Activated T-helper 17 cell treated with anti-CD3 and anti-CD28 coated beads, Interleukin-2, amount 50 U/mL, for 72 hours (primary cell): ENCODE results near the gene RAB28. TPM values are rescaled to one million over a fixed set of nuclear protein-coding genes. Genes with fewer than 3 reads are reported as not detected.
A peak's percentile ranks its signal among the peaks of the same experiment; 100 is the strongest.

ENCODE experiments used
- ATAC-seq: fragments of 150-1000 bp; cut with Tn5 transposase; replicated peaks from 2 replicates; pipeline ENCODE4 v1.10.0; 2021; ENCODE audit warnings: mild to moderate bottlenecking, moderate library complexity
- H3K27ac Mint-ChIP-seq: one replicate; pipeline ENCODE4 v1.8.0; 2022; ENCODE audit warnings: mixed read lengths
- H3K27me3 Mint-ChIP-seq: one replicate; pipeline ENCODE4 v1.8.0; 2022; ENCODE audit warnings: mixed read lengths
- H3K36me3 Mint-ChIP-seq: one replicate; pipeline ENCODE4 v1.8.0; 2022; ENCODE audit warnings: low read depth, mild to moderate bottlenecking, mixed read lengths
- H3K4me1 Mint-ChIP-seq: one replicate; pipeline ENCODE4 v1.8.0; 2022; ENCODE audit warnings: mixed read lengths
- H3K4me3 Mint-ChIP-seq: one replicate; pipeline ENCODE4 v1.8.0; 2022; ENCODE audit warnings: mild to moderate bottlenecking, mixed read lengths
- H3K9me3 Mint-ChIP-seq: one replicate; pipeline ENCODE4 v1.8.0; 2022; ENCODE audit warnings: mixed read lengths
- total RNA-seq, 2 donors: library from RNA; stranded (reverse); gene quantifications; one replicate each; pipeline ENCODE4 v1.2.3, GENCODE V29; 2022

The RAB28 gene
- total RNA-seq, 2 donors from 2014 or later, result 10.0 to 14.5 TPM

DNA sequence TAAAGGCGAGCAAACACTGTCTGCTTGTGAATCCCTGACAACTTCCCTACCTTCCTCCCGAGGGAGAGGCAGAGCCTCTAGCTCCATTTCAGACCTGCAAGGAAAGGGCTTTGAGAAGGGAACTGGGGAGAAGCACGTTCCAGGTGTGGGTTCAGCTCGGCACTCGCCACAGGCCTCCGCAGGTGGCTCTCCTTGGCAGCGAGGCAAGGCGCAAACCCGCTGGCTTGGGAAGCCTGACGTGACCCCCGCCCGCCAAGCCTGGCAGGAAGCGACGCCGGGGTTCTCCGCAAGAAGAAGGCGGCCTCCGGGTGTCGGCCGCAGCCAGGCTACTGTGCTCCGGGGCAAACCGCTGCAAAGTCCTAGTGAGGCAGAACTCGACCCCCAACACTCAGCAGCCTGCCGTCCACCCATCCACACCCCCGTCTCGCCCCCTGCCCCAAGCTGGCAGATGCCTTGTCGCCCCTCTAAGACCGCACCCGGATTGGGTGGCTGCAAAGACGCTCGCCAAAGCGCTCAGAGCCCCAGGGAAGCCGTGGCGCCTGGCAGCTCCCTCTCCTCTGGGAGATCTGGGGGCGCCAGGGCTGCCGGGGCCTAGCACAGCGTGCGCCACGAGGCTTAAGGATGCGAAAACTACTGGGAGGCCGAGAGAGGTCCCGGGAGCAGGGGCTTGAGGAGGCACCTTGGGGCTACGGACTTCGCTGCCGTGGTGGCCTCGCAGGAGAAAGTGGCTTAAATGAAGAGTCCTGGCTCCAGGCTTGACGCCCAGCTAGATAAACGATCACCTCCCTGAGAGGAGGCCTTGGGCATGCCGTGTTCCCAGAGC is 38.4 kb upstream of the RAB28 start:
- H3K4me1 Mint-ChIP-seq, result peaks cover 3% of the 10 kb centered on the region
- peak; percentile 7 for ATAC-seq
- H3K9me3 Mint-ChIP-seq, result no peaks in the 10 kb centered on the region
- H3K4me3 Mint-ChIP-seq, result peak overlapping the region; percentile 22
- no peaks in the 10 kb centered on the region for H3K36me3 Mint-ChIP-seq
- no peak overlapping the region for H3K27ac Mint-ChIP-seq
- peaks cover 45% of the 10 kb centered on the region for H3K27me3 Mint-ChIP-seq

DNA sequence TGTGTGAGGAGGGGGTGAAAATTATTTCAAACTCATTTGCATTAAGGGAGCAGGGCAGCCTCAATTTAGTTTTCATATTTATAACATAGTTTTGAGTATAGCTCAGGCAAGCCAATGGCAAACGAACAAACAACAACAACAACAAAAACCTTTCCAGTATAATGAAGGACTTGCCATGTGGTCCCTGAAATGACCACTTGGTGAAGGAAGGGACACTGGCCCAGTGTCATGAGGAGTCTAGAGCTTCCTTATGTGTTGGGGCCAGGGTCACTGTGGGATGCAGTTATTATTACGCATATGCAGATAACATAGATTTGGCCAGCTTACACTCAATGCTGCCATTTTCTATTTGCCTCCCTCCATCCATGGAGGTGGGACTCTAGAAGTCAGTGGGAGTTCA is 36.9 kb upstream of the RAB28 start:
- Mint-ChIP-seq H3K9me3 (no peaks in the 10 kb centered on the region), H3K27ac (no peak overlapping the region), H3K4me3 (no peak overlapping the region), H3K36me3 (no peaks in the 10 kb centered on the region), H3K4me1 (no peaks in the 10 kb centered on the region), H3K27me3 (peaks cover 36% of the 10 kb centered on the region)
- no peak for ATAC-seq

DNA sequence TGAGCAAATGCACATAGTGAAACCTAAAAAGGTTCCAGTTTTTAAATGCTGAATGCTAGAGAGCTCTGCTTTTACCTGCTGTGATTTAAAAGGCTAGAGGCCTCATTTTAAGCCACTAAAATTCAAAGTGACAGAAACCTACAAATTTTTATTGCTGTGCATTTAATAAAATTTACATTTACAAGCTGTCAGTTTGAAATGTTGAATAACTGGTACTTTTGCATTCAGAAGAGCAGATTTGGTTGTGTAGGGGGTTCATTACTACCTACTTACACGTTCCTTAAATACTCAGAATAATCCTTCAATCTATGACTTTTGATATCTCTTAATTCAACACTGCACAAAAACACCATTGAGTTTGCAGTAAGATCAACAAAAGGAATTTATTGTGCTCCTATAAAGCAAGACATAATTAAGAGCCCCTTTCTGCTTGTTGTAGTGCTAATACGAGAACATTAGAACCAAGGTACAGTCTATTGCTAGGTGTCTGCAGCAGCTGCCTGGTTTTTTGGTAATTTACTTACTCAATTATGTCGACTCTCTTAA is 32.2 kb upstream of the RAB28 start:
- Mint-ChIP-seq H3K9me3 (no peaks in the 10 kb centered on the region), H3K36me3 (no peaks in the 10 kb centered on the region), H3K4me3 (no peak overlapping the region), H3K4me1 (no peaks in the 10 kb centered on the region), H3K27me3 (peaks cover 38% of the 10 kb centered on the region), H3K27ac (no peak overlapping the region)
- ATAC-seq, result no peak

DNA sequence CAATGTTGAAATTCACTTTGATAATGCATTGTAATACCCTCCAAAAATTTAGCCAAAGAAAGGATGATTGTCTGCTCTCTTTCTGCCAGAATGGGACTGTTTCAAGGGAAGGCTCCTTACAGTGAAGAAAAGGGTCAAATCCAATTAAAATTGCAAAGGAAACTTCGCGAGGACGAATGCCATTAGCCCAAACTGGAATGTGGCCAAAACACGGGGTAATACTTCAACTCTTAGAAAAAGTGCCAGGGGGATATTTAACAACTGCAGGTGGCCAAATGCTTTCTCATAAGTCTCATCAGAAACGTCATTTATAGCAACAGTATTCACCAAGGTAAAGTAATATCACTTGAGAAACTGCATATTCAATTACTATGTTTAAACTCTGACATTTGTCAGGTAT is 31.1 kb upstream of the RAB28 start:
- no peaks in the 10 kb centered on the region for H3K36me3 Mint-ChIP-seq
- no peak overlapping the region for H3K4me3 Mint-ChIP-seq
- H3K27me3 Mint-ChIP-seq, result peaks cover 33% of the 10 kb centered on the region
- no peak overlapping the region for H3K27ac Mint-ChIP-seq
- no peaks in the 10 kb centered on the region for H3K4me1 Mint-ChIP-seq
- no peaks in the 10 kb centered on the region for H3K9me3 Mint-ChIP-seq
- no peak for ATAC-seq

DNA sequence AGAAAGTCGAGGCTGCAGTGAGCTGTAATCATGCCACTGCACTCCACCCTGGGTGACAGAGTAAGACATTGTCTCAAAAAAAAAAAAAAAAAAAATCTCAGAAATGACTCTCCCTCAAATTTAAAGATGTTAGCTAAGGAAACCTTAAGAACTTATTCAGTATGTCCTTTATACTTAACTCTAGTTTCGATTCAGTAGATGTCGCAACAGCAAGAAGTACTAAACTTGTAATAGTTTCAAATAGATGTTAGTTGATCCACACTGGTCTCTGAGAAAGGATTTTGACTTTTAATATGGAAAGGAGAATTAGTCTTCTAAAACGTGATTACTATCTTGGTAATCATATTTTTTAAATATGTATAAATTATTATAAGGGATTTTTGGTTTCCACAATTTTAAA is 30.6 kb upstream of the RAB28 start:
- Mint-ChIP-seq H3K27ac (no peak overlapping the region), H3K4me3 (no peak overlapping the region), H3K9me3 (no peaks in the 10 kb centered on the region), H3K27me3 (peaks cover 30% of the 10 kb centered on the region), H3K4me1 (no peaks in the 10 kb centered on the region), H3K36me3 (no peaks in the 10 kb centered on the region)
- no peak for ATAC-seq

DNA sequence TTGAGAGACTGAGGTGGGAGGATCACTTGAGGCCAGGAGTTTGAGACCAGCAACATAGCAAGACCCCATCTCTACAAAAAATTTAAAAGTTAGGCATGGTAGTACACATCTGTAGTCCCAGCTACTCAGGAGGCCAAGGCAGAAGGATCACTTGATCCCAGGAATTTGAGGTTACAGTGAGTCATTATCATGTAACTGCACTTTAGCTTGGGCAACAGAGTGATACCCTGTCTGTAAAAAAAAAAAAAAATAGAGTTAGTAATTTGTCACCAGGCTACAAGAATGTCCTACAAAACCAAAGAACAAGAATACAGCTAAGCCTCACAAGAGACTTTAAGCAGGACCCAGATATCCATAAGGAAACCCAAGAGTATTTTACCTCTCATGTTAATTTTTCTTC is 27.0 kb upstream of the RAB28 start:
- Mint-ChIP-seq H3K4me1 (no peaks in the 10 kb centered on the region), H3K4me3 (no peak overlapping the region), H3K36me3 (no peaks in the 10 kb centered on the region), H3K9me3 (no peaks in the 10 kb centered on the region), H3K27me3 (peaks cover 25% of the 10 kb centered on the region), H3K27ac (no peak overlapping the region)
- ATAC-seq, result no peak

DNA sequence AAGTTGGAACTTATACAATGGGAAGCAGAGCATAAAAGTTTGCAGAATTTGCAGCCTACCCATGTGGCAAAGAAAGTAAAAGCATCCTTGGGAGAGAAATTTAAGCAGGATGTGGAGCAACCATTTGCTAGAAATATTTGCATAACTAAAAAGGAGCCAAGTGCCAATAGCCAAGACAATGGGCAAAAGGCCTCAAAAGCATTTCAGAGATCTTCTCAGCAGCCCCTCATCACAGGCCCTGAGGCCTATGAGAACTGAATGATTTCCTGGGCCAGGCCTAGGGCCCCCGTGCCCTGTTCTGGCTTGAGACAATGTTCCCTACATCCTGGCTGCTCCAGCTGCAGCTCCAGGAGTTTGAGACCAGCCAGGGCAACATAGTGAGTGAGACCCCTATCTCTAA is 25.3 kb upstream of the RAB28 start:
- Mint-ChIP-seq H3K27me3 (peaks cover 22% of the 10 kb centered on the region), H3K27ac (no peak overlapping the region), H3K9me3 (no peaks in the 10 kb centered on the region), H3K4me3 (no peak overlapping the region), H3K4me1 (no peaks in the 10 kb centered on the region), H3K36me3 (no peaks in the 10 kb centered on the region)
- no peak for ATAC-seq

DNA sequence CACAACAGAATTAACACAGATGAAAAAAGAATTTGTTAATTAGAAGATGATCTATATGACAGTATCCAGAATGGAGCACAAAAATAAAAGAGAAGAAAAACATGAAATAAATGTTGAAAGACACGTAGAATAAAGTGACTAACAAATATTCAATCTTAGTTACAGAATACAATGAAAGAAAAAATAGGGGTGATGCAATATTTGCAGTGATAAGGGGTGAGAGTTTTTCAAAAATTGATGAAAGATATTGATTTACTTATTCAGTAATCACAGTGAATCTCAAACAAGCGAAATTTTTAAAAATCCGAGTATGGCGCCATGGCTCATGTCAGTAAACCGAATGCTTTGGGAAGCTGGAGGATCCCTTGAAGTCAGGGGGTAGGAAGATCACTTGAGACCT is 20.2 kb upstream of the RAB28 start:
- Mint-ChIP-seq H3K27me3 (peaks cover 17% of the 10 kb centered on the region), H3K27ac (no peak overlapping the region), H3K4me3 (no peak overlapping the region), H3K9me3 (no peaks in the 10 kb centered on the region), H3K4me1 (no peaks in the 10 kb centered on the region), H3K36me3 (no peaks in the 10 kb centered on the region)
- ATAC-seq, result no peak

DNA sequence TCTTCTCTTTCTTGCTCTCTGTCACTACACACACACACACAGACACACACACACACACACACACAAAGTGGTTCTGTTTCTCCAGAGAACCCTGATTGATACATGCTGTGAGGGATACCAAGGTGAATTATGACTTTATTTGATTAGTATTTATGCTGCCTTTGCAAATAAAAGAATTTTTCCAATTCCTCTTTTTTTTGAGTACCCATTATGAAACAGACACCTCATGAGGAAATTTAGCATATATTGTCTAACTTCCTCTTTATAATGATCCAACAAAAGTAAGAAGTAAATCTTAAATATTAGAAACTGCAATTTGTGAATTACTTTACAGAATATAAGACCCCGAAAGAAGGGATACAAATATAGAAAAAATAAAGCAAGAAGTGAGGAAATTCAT is 14.3 kb upstream of the RAB28 start:
- no peaks in the 10 kb centered on the region for H3K9me3 Mint-ChIP-seq
- ATAC-seq, result no peak
- H3K27me3 Mint-ChIP-seq, result peaks cover 38% of the 10 kb centered on the region
- no peaks in the 10 kb centered on the region for H3K4me1 Mint-ChIP-seq
- H3K36me3 Mint-ChIP-seq, result no peaks in the 10 kb centered on the region
- H3K4me3 Mint-ChIP-seq, result no peak overlapping the region
- no peak overlapping the region for H3K27ac Mint-ChIP-seq

DNA sequence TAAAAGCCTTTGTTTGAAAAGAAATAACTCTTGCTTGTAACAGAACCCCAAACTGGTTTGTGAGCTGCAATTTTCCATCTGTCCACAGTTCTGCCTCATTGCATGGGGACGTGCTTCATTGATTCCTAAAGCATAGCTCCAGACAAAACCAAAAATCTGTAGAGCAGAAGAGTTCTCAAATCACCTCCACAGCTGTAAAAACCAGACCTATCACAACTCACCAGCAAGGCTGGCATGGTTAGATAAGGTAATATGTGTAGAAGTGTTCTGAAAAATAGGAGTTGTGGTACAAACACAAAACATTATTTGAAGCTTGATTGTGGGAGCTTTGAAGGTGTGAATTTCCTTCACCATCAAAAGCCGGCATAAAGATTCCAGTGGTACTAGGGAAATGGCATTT is 12.5 kb upstream of the RAB28 start:
- no peak overlapping the region for H3K27ac Mint-ChIP-seq
- H3K27me3 Mint-ChIP-seq, result peaks cover 41% of the 10 kb centered on the region
- no peak overlapping the region for H3K4me3 Mint-ChIP-seq
- H3K36me3 Mint-ChIP-seq, result no peaks in the 10 kb centered on the region
- H3K4me1 Mint-ChIP-seq, result no peaks in the 10 kb centered on the region
- H3K9me3 Mint-ChIP-seq, result no peaks in the 10 kb centered on the region
- no peak for ATAC-seq

DNA sequence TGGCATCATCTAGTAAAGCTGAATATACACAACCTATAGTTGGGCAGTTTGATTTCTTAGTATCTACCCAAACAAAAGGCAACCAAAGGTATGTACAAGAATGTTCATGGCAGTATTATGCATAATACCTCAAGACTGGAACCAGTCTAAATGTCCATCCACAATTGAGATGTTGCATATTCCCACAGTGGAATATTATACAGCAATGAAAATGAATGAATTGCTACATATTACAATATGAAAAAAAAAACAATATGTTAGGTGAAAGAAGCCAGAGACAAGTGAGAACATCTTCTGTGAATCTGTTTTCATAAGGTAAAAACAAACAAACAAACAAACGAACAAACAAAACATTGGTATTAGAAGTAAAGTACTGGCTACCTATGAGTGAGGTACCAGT is 11.6 kb upstream of the RAB28 start:
- ATAC-seq, result no peak
- Mint-ChIP-seq H3K27me3 (peaks cover 38% of the 10 kb centered on the region), H3K36me3 (no peaks in the 10 kb centered on the region), H3K27ac (no peak overlapping the region), H3K4me1 (no peaks in the 10 kb centered on the region), H3K9me3 (no peaks in the 10 kb centered on the region), H3K4me3 (no peak overlapping the region)

DNA sequence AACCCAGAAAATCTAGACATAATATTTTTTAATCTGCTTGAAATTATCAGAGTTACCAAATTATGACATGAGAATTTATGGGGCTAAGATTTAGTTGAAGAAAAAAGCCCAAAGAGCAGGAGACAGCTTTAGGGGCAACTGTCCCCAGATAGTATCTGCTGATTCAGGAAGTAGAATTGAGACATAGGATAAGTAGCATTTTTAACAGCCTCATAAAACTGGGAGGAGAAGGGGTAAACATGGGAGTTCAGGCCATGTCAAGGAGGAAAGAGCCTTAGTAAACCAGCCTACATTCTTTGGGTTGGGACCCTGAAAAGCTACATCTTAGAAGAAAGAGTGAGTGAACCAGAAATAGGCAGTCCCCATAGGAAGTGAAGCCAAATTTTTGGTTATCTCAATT is 9.7 kb upstream of the RAB28 start:
- no peaks in the 10 kb centered on the region for H3K9me3 Mint-ChIP-seq
- H3K4me3 Mint-ChIP-seq, result no peak overlapping the region
- H3K27me3 Mint-ChIP-seq, result peaks cover 39% of the 10 kb centered on the region
- H3K27ac Mint-ChIP-seq, result no peak overlapping the region
- no peaks in the 10 kb centered on the region for H3K4me1 Mint-ChIP-seq
- H3K36me3 Mint-ChIP-seq, result no peaks in the 10 kb centered on the region
- no peak for ATAC-seq

DNA sequence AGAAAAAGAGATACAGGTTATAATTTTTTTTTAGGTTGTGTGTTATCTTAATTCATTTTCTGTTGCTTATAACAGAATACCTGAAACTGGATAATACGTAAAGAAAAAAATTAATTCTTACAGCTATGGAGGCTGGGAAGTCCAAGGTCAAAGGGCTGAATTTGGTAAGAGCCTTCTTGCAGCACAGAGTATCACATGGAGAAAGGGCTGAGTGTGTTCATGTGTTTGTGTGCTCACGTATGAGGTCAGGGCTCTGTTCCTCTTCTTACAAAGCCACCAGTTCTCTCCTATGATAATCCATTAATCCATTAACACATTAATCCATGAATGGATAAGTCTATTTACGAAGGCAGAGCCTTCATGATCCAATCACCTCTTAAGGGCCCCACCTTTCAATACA is 8.6 kb upstream of the RAB28 start:
- Mint-ChIP-seq H3K27ac (no peak overlapping the region), H3K9me3 (no peaks in the 10 kb centered on the region), H3K36me3 (no peaks in the 10 kb centered on the region), H3K27me3 (peaks cover 37% of the 10 kb centered on the region), H3K4me1 (no peaks in the 10 kb centered on the region), H3K4me3 (no peak overlapping the region)
- no peak for ATAC-seq

DNA sequence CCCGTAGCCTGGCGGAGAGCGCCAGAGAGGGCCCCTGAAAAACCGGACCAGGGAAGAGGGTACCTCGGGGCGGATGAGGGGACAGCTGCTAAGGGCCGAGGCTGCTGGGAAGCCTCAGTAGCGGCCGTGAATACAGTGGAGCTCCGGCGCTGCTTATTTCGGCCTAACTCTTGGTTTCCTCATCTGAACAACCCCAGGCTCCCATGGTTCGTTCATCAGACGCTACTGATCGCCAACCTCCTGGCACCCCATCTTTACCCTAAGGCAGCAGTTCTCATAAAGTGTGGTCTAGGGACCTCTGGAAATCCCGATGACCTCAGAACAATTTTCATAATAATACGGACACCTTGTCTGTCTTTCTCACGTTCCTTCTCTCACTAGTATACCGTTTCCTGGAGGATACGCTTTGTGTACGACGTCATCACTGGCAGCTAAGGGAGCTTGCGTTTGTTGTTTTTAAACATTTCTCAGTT is 645 bp upstream of the RAB28 start:
- peak overlapping the region; percentile 92 for H3K27ac Mint-ChIP-seq

DNA sequence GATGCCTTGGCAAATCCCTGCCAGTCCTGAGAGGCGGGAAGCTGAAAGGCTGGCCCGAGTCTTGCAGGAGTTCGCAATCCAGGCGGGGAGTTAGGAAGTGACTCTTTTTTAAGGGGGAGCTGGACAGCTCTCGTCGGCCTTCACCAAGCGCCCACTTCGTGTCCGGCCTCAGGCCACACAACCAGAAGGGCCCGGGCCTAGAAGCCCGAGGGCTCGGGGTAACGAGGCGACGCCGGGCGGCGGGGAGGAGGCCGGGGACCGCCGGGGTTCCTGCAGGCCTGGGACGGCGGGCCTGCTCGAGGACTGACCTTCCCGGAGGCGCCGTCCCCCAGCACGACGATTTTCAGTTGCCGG is 395 bp downstream of the RAB28 start:
- Mint-ChIP-seq H3K9me3 (no peaks in the 10 kb centered on the region), H3K27ac (peak overlapping the region; percentile 92), H3K4me1 (peaks cover 14% of the 10 kb centered on the region), H3K36me3 (peaks cover 3% of the 10 kb centered on the region), H3K27me3 (peaks cover 3% of the 10 kb centered on the region), H3K4me3 (peak overlapping the region; percentile 90)
- peak; percentile 14 for ATAC-seq

More for the DNA sequence above, 645 bp upstream of the RAB28 start:
- no peaks in the 10 kb centered on the region for H3K36me3 Mint-ChIP-seq
- H3K4me1 Mint-ChIP-seq, result peaks cover 14% of the 10 kb centered on the region
- ATAC-seq, result peak; percentile 39
- H3K9me3 Mint-ChIP-seq, result no peaks in the 10 kb centered on the region
- H3K27me3 Mint-ChIP-seq, result peaks cover 10% of the 10 kb centered on the region
- H3K4me3 Mint-ChIP-seq, result peak overlapping the region; percentile 90
